Central memory CD8-positive, alpha-beta T cell (primary cell): ENCODE results near the gene PLSCR3.

ENCODE experiments used
- ATAC-seq: fragments of 150-1000 bp; cut with Tn5 transposase; replicated peaks from 2 replicates; pipeline ENCODE4 v1.10.0; 2022; ENCODE audit warnings: mild to moderate bottlenecking, moderate FRiP score, moderate number of reproducible peaks; ENCODE audit not compliant: poor library complexity, severe bottlenecking; ENCODE audit errors: extremely low read depth
- DNase-seq, 2 donors: peaks; one replicate each; pipeline ENCODE4 v3.0.0; 2021; ENCODE audit warnings: low spot score in 2 of 2
- H3K27ac Mint-ChIP-seq: one replicate; pipeline ENCODE4 v1.8.0; 2022; ENCODE audit warnings: low read depth, mild to moderate bottlenecking, moderate library complexity, mixed read lengths
- H3K27me3 Mint-ChIP-seq: one replicate; pipeline ENCODE4 v1.8.0; 2022; ENCODE audit warnings: mixed read lengths
- H3K36me3 Mint-ChIP-seq: one replicate; pipeline ENCODE4 v1.8.0; 2022; ENCODE audit warnings: mild to moderate bottlenecking, moderate library complexity, mixed read lengths; ENCODE audit not compliant: insufficient read depth
- H3K4me1 Mint-ChIP-seq: one replicate; pipeline ENCODE4 v1.8.0; 2022; ENCODE audit warnings: mixed read lengths
- H3K4me3 Mint-ChIP-seq: one replicate; pipeline ENCODE4 v1.8.0; 2022; ENCODE audit warnings: mild to moderate bottlenecking, moderate library complexity, mixed read lengths
- H3K9me3 Mint-ChIP-seq: one replicate; pipeline ENCODE4 v1.8.0; 2022; ENCODE audit warnings: mixed read lengths

The PLSCR3 gene

GRCh38 chr17:7436556-7437368 is 42.4 kb upstream of the PLSCR3 start:
- no peaks in the 10 kb centered on the region for H3K9me3 Mint-ChIP-seq
- peaks cover 40% of the 10 kb centered on the region for H3K4me1 Mint-ChIP-seq

GRCh38 chr17:7435676-7436555 is 41.6 kb upstream of the PLSCR3 start:
- peak overlapping the region; percentile 95 for H3K4me3 Mint-ChIP-seq
- H3K9me3 Mint-ChIP-seq: no peaks in the 10 kb centered on the region
- DNase-seq: no peak
- H3K27me3 Mint-ChIP-seq: peaks cover 30% of the 10 kb centered on the region
- peak overlapping the region; percentile 89 for H3K27ac Mint-ChIP-seq
- peak; percentile 29 for ATAC-seq
- H3K36me3 Mint-ChIP-seq: peaks cover 19% of the 10 kb centered on the region
- H3K4me1 Mint-ChIP-seq: peaks cover 40% of the 10 kb centered on the region

More at GRCh38 chr17:7436556-7437368, 42.4 kb upstream of the PLSCR3 start:
- peaks cover 19% of the 10 kb centered on the region for H3K36me3 Mint-ChIP-seq
- peaks cover 39% of the 10 kb centered on the region for H3K27me3 Mint-ChIP-seq
- H3K27ac Mint-ChIP-seq: peak overlapping the region; percentile 89
- ATAC-seq (peak; percentile 65), DNase-seq (peak; percentile 69 to 74)
- H3K4me3 Mint-ChIP-seq: peak overlapping the region; percentile 95

- no peak for ATAC-seq
- peaks cover 13% of the 10 kb centered on the region for H3K4me1 Mint-ChIP-seq
- H3K27me3 Mint-ChIP-seq: no peaks in the 10 kb centered on the region
- peaks cover 14% of the 10 kb centered on the region for H3K36me3 Mint-ChIP-seq
- H3K27ac Mint-ChIP-seq: no peak overlapping the region
- DNase-seq: no peak
- no peak overlapping the region for H3K4me3 Mint-ChIP-seq
- H3K9me3 Mint-ChIP-seq: no peaks in the 10 kb centered on the region
These were observed 38.0 kb upstream of the PLSCR3 start for GRCh38 chr17:7432296-7432695.

- ATAC-seq (no peak), DNase-seq (no peak)
- Mint-ChIP-seq H3K9me3 (no peaks in the 10 kb centered on the region), H3K27ac (no peak overlapping the region), H3K4me1 (peaks cover 4% of the 10 kb centered on the region), H3K4me3 (no peak overlapping the region), H3K36me3 (peaks cover 8% of the 10 kb centered on the region), H3K27me3 (no peaks in the 10 kb centered on the region)
These were observed 36.9 kb upstream of the PLSCR3 start for GRCh38 chr17:7431231-7431630.

GRCh38 chr17:7429722-7430121 is 35.4 kb upstream of the PLSCR3 start:
- Mint-ChIP-seq H3K4me3 (no peak overlapping the region), H3K9me3 (no peaks in the 10 kb centered on the region), H3K36me3 (peaks cover 4% of the 10 kb centered on the region), H3K27me3 (no peaks in the 10 kb centered on the region), H3K4me1 (no peaks in the 10 kb centered on the region), H3K27ac (no peak overlapping the region)
- DNase-seq (no peak), ATAC-seq (no peak)

- Mint-ChIP-seq H3K36me3 (peaks cover 4% of the 10 kb centered on the region), H3K27me3 (no peaks in the 10 kb centered on the region), H3K27ac (no peak within 1 kb of the TSS), H3K4me3 (no peak within 1 kb of the TSS), H3K9me3 (no peaks in the 10 kb centered on the region), H3K4me1 (no peaks in the 10 kb centered on the region)
- ATAC-seq (no peak), DNase-seq (no peak)
These were observed 34.2 kb upstream of the PLSCR3 start, which contains the start of gene SPEM3 for GRCh38 chr17:7428557-7428956. Gene SPEM3 (plus strand): TSS chr17:7428857. CDS start chr17:7428903, 46 bp downstream.

- DNase-seq: no peak
- ATAC-seq: no peak
- no peaks in the 10 kb centered on the region for H3K4me1 Mint-ChIP-seq
- no peak overlapping the region for H3K27ac Mint-ChIP-seq
- H3K27me3 Mint-ChIP-seq: no peaks in the 10 kb centered on the region
- H3K36me3 Mint-ChIP-seq: peaks cover 4% of the 10 kb centered on the region
- no peak overlapping the region for H3K4me3 Mint-ChIP-seq
- H3K9me3 Mint-ChIP-seq: no peaks in the 10 kb centered on the region
These were observed 33.2 kb upstream of the PLSCR3 start for GRCh38 chr17:7427549-7427948.

GRCh38 chr17:7426896-7427489 is 32.7 kb upstream of the PLSCR3 start:
- no peak for DNase-seq
- H3K27me3 Mint-ChIP-seq: no peaks in the 10 kb centered on the region
- no peaks in the 10 kb centered on the region for H3K4me1 Mint-ChIP-seq
- no peak overlapping the region for H3K4me3 Mint-ChIP-seq
- H3K9me3 Mint-ChIP-seq: no peaks in the 10 kb centered on the region
- H3K27ac Mint-ChIP-seq: no peak overlapping the region
- H3K36me3 Mint-ChIP-seq: peaks cover 4% of the 10 kb centered on the region
- ATAC-seq: no peak

GRCh38 chr17:7426203-7426863 is 32.0 kb upstream of the PLSCR3 start:
- no peak for ATAC-seq
- DNase-seq: no peak
- Mint-ChIP-seq H3K4me3 (no peak overlapping the region), H3K36me3 (peaks cover 4% of the 10 kb centered on the region), H3K27ac (no peak overlapping the region), H3K27me3 (no peaks in the 10 kb centered on the region), H3K9me3 (no peaks in the 10 kb centered on the region), H3K4me1 (no peaks in the 10 kb centered on the region)

GRCh38 chr17:7425756-7426155 is 31.4 kb upstream of the PLSCR3 start:
- DNase-seq (no peak), ATAC-seq (no peak)
- H3K9me3 Mint-ChIP-seq: no peaks in the 10 kb centered on the region
- H3K4me3 Mint-ChIP-seq: no peak overlapping the region
- H3K36me3 Mint-ChIP-seq: peaks cover 4% of the 10 kb centered on the region
- no peaks in the 10 kb centered on the region for H3K4me1 Mint-ChIP-seq
- no peak overlapping the region for H3K27ac Mint-ChIP-seq
- H3K27me3 Mint-ChIP-seq: no peaks in the 10 kb centered on the region

GRCh38 chr17:7425316-7425715 is 31.0 kb upstream of the PLSCR3 start, which contains the start of gene SPEM2:
Gene SPEM2 (plus strand): TSS chr17:7425616. CDS start chr17:7425689, 73 bp downstream.
- H3K9me3 Mint-ChIP-seq: no peaks in the 10 kb centered on the region

GRCh38 chr17:7423679-7424078 is 29.4 kb upstream of the PLSCR3 start:
- H3K27ac Mint-ChIP-seq: no peak overlapping the region
- no peaks in the 10 kb centered on the region for H3K9me3 Mint-ChIP-seq
- H3K36me3 Mint-ChIP-seq: peaks cover 2% of the 10 kb centered on the region
- no peaks in the 10 kb centered on the region for H3K4me1 Mint-ChIP-seq
- peaks cover 9% of the 10 kb centered on the region for H3K27me3 Mint-ChIP-seq
- no peak for ATAC-seq
- no peak overlapping the region for H3K4me3 Mint-ChIP-seq
- DNase-seq: no peak

More at GRCh38 chr17:7425316-7425715, 31.0 kb upstream of the PLSCR3 start, which contains the start of gene SPEM2:
- Mint-ChIP-seq H3K4me1 (no peaks in the 10 kb centered on the region), H3K4me3 (no peak within 1 kb of the TSS), H3K27me3 (no peaks in the 10 kb centered on the region), H3K36me3 (peaks cover 4% of the 10 kb centered on the region), H3K27ac (peak within 1 kb of the TSS; percentile 8)
- ATAC-seq: no peak
- DNase-seq: no peak
